Left lung (tissue), 10 donors: ENCODE data around the gene FYB1. TPM values are rescaled to one million over a fixed set of nuclear protein-coding genes. Genes with fewer than 3 reads are reported as not detected.

Source experiments
- ATAC-seq: fragments of 200-7000 bp; cut with Tn5 transposase; one replicate; pipeline ENCODE4 v1.9.1; 2020; ENCODE audit warnings: moderate library complexity
- DNase-seq, 4 donors: peaks; one replicate each; pipeline ENCODE4 v3.0.0-alpha.2; 2013 to 2020
- H3K27ac ChIP-seq, 2 donors: fragments of 200-600 bp; sonication (generic) in 1 of 2; one replicate each; pipeline versions ENCODE4 v1.5.0 to v1.8.0; 2020 to 2021
- H3K27me3 ChIP-seq, 2 donors: fragments of 200-600 bp; sonication (generic) in 1 of 2; one replicate each; pipeline versions ENCODE4 v1.5.0 to v1.8.0; 2020 to 2021
- H3K36me3 ChIP-seq, 2 donors: fragments of 200-600 bp; sonication (generic) in 1 of 2; one replicate each; pipeline versions ENCODE4 v1.5.0 to v1.8.0; 2020 to 2021
- H3K4me1 ChIP-seq, 2 donors: fragments of 200-600 bp; one replicate each; pipeline ENCODE4 v1.8.0; 2021
- H3K4me3 ChIP-seq, 2 donors: fragments of 200-600 bp; sonication (generic) in 1 of 2; one replicate each; pipeline versions ENCODE4 v1.5.0 to v1.8.0; 2020 to 2021; ENCODE audit warnings: mild to moderate bottlenecking in 1 of 2
- H3K9me3 ChIP-seq, 2 donors: fragments of 200-600 bp; sonication (generic) in 1 of 2; one replicate each; pipeline versions ENCODE4 v1.5.0 to v1.8.0; 2020 to 2021
- intact Hi-C, 2 donors: fragments of 100-400 bp; cut with DNase I; formaldehyde crosslinking; loops; one replicate each; pipeline versions ENCODE4 v1.11.2 to v1.14.2; 2022
- polyA plus RNA-seq, 6 donors: library from polyadenylated mRNA; unstranded; fragments of 120-200 nt; gene quantifications; one replicate each; pipeline ENCODE4 v1.2.1, GENCODE V29; 2013; ENCODE audit not compliant: insufficient read length in 6 of 6
- total RNA-seq, 2 donors: library from RNA; stranded (reverse); fragmentation: NEBNext Ultra II Directional; extraction: Animal tissue kit (Norgen Biotek cat#: 25700); gene quantifications; one replicate each; pipeline ENCODE4 v1.2.1, GENCODE V29; 2021
- TF ChIP-seq, protein P1 (sequence below), 2 donors: fragments of 200-600 bp; sonication (generic) in 1 of 2; IDR thresholded peaks; one replicate each; pipeline versions ENCODE4 v1.5.0 to v1.8.0; 2021; ENCODE audit warnings: antibody characterized with exemption in 2 of 2
- donor health status: DM: no; HTN: yes; CAD: no.
- donor health status: DM: no; HTN: no; CAD: no.

FYB1 gene
- total and polyA plus RNA-seq, 8 donors, result 3.4 to 93.7 (median 4.4) TPM

DNA sequence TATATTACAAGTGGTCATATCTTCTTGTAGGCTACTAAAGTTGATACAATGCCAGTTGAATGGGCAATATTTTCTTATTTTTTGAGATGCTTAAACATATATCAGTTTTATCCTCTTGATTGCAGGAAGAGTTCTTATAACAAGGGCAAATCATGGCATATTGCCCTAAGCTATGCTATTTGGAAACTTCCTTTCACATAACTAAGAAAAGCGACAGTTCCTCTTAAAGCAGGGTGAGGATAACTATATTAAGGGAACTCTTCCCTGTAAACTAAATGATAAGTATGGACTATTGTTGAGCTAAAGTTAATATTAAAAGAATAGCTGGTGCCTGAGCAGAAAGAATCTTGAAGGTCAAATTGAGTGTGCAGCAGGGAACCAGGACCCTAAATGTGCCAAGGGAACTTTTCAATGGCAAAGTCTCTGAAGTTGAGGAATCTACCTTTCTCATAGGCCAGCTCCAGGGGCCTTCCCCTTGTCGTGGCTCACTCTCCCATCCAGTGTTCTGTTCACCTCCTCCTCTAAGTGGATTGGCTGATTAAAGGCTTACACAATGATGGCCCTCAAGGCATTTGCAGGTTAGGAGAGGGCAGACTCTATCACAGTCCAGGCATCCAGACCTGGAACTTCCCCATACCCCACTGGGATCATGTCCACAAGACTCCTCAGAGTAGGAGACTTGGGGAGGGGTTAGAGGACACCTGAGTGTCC, 26.8 kb downstream of the FYB1 start:
- Histone ChIP-seq H3K4me3 (no peak overlapping the region), H3K27ac (peak overlapping the region in 1 of 2 donors; percentile 29), H3K9me3 (no peaks in the 10 kb centered on the region), H3K27me3 (no peaks in the 10 kb centered on the region), H3K4me1 (peaks cover 0 to 87% of the 10 kb centered on the region in 2 donors), H3K36me3 (no peaks in the 10 kb centered on the region)
- intact Hi-C loops, result no loop called here
- ATAC-seq (no peak), DNase-seq (no peak)
- TF ChIP-seq, protein P1, sequence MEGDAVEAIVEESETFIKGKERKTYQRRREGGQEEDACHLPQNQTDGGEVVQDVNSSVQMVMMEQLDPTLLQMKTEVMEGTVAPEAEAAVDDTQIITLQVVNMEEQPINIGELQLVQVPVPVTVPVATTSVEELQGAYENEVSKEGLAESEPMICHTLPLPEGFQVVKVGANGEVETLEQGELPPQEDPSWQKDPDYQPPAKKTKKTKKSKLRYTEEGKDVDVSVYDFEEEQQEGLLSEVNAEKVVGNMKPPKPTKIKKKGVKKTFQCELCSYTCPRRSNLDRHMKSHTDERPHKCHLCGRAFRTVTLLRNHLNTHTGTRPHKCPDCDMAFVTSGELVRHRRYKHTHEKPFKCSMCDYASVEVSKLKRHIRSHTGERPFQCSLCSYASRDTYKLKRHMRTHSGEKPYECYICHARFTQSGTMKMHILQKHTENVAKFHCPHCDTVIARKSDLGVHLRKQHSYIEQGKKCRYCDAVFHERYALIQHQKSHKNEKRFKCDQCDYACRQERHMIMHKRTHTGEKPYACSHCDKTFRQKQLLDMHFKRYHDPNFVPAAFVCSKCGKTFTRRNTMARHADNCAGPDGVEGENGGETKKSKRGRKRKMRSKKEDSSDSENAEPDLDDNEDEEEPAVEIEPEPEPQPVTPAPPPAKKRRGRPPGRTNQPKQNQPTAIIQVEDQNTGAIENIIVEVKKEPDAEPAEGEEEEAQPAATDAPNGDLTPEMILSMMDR (IDR thresholded peaks at IDR 0.05), result no peak

DNA sequence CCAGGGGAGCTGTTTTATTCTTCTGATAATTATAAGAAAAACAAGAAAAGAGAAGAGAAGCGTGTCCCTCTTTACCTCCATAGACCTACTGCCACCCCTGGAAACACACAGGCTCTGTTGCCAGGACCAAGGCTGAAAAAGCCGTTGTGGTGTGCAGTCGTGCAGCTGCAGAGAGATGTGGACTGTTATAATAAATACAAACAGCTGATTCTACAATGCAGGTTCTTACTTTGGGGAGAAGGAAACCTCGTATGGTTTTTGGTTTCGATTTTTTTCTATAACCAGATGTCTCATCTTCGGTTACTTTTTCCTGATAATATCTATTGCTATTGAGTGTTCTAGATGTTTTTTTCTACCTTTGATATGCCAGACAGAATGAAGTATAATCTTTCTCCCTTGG, 28.1 kb downstream of the FYB1 start:
- H3K4me1 ChIP-seq, result peaks cover 0 to 73% of the 10 kb centered on the region in 2 donors

DNA sequence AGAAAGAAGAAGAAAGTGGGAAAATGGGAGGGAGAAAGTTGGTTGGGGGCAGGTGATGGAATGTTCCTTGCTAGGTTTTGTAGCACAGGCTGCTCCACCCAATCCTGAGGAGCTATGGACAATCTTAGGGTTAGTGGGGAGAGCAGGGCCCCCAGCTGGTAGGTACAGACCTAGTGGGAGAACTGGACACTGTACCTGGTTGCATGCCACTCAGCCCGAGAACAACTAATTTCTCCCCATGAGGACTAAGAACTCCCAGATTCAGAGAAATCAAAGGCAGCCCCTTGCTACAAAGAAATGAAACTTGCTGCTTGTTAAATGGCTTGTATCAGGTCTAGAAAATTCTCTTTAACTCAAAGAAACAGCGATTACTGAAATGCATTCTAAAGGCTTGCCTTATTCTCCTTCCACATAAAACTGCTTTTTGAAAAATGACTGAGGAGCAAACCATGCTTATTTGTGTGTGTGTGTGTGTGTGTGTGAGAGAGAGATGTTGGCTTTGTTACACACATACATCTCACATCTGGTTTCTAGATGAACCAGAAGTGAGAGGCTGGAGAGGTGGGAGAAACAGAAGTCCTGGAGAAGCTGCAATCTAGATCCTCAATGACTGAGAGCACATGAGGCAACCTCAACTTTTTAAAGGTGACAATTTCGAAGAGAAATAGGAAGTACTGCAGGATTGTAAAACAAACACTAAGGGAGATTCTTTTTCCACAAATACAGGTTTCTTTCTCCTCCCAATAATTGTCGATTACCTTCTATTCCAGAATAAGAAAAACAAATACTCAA, 28.9 kb downstream of the FYB1 start:
- ATAC-seq (no peak), DNase-seq (no peak)
- Histone ChIP-seq H3K4me1 (peaks cover 0 to 66% of the 10 kb centered on the region in 2 donors), H3K4me3 (no peak overlapping the region), H3K27me3 (no peaks in the 10 kb centered on the region), H3K27ac (peak overlapping the region in 1 of 2 donors; percentile 30), H3K9me3 (no peaks in the 10 kb centered on the region), H3K36me3 (no peaks in the 10 kb centered on the region)
- intact Hi-C loops, result no loop called here
- TF ChIP-seq, protein P1 (IDR thresholded peaks at IDR 0.05), result no peak

More for the DNA sequence above, 28.1 kb downstream of the FYB1 start:
- Histone ChIP-seq H3K36me3 (no peaks in the 10 kb centered on the region), H3K27ac (peak overlapping the region in 1 of 2 donors; percentile 30), H3K4me3 (no peak overlapping the region), H3K27me3 (no peaks in the 10 kb centered on the region), H3K9me3 (no peaks in the 10 kb centered on the region)
- DNase-seq (no peak), ATAC-seq (no peak)
- intact Hi-C loops, result no loop called here
- TF ChIP-seq, protein P1 (IDR thresholded peaks at IDR 0.05), result no peak

DNA sequence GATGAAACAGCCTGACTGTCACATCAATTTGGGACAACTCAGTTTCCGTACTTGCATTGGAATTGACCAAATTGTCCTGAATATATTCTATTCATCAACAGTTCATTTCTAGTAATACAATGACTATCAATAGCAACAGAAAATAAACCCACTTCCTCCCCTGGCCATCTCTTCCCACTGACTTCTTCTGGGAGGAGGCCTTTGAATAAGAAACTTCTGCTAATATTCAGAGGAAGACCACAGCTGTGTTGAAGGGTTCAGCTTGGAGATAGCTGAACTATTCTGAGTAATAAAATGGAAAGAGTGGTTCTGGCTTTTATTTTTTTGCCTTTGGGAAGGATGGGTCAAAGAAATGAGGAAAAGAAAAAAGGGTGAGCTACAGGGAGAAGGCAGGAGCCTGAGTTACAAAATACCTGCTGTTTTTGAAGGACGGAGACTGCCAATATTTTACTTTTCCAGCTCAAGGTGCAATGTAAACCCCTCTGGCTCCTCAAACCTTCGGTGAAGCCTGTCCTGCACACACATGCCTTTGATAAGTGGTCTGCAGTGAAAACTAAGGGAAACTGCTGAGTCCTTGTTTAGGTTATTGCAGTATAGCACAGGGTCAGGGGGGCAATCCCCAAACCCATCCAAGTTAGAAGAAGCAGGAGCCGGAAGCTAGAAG, 29.9 kb downstream of the FYB1 start:
- Histone ChIP-seq H3K27ac (no peak overlapping the region), H3K4me1 (peaks cover 0 to 56% of the 10 kb centered on the region in 2 donors), H3K36me3 (no peaks in the 10 kb centered on the region), H3K27me3 (no peaks in the 10 kb centered on the region), H3K9me3 (no peaks in the 10 kb centered on the region), H3K4me3 (no peak overlapping the region)
- no peak for ATAC-seq
- intact Hi-C loops, result no loop called here
- DNase-seq, result no peak
- TF ChIP-seq, protein P1 (IDR thresholded peaks at IDR 0.05), result no peak
